ENCODE measurements around the gene SERPINA6. TPM values are rescaled to one million over a fixed set of nuclear protein-coding genes. Genes with fewer than 3 reads are reported as not detected.
"Not testable (repeated sequence)": the region's sequence is repeated elsewhere in the genome, so short reads cannot be mapped to it uniquely, and the experiment has no call there.

SERPINA6 gene
- total RNA-seq, 1 donor from 2014 or later: 155 TPM

DNA sequence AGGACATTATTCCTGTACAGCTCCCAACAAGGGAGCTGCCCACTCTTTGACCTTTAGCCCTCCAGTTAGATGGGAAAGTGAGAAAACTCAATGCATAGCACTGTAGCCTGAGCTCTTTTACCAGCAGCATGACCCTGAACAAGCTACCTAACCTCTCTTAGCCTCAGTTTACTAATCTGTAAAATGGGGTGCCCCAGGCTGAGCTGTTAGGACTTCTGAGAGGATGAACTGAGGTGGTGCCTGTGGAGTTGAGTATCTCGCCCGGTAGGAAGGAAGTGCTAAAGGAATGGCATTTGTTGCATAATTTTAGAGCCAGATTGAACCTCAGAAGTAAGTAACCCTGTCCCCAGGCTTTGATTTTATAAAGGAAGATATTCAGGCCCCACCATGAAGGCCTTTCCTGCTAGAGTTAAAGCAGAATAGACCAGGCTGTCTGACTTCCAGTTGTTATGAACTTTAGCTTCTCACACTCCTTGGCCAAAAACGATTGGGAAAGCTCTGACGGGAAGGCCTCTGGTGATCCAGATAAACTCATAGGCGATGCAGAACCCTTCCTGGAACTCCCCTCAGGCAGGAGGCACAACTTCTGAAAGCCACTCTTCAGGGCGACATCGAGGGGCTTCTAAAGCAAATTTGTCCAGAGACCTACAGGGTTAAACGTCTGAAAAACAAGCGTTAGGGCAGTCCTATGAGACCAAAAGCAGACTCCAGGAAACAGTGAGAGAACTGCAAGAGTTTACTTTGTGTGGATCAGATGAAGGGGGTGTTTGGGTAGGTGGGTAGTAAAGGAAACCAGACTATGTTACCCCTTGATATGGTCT is 27.6 kb downstream of the SERPINA6 start:
- DNase-seq (ENCODE audit: low spot score) (peak; percentile 80), ATAC-seq (peak; percentile 46)

DNA sequence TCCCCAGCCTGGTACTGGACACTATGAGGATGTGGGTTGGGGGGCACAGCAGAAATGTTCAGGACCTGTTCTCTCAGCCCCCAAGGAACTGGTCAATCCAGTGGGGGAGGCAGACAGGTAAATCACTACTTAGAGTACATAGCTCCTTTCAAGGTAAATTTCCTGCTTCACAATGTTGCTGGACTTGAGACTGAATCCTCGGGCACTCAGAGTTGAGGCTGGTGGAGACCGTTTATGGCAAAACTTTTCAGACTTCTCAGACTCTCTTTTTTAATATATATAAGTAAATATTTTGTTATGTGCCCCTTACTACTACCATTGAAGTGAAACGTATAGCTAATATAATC is 29.6 kb downstream of the SERPINA6 start:
- ATAC-seq: no peak
- DNase-seq (ENCODE audit: low spot score): no peak

GRCh38 chr14:94292872-94293577 is 30.1 kb downstream of the SERPINA6 start, which contains the start of gene SERPINA10:
Gene SERPINA10, minus strand, starts transcription at chr14:94293268. Its CDS starts 2,675 bp downstream, at chr14:94290593.
- peak; percentile 83 for DNase-seq (ENCODE audit: low spot score)
- peak; percentile 58 for ATAC-seq

DNA sequence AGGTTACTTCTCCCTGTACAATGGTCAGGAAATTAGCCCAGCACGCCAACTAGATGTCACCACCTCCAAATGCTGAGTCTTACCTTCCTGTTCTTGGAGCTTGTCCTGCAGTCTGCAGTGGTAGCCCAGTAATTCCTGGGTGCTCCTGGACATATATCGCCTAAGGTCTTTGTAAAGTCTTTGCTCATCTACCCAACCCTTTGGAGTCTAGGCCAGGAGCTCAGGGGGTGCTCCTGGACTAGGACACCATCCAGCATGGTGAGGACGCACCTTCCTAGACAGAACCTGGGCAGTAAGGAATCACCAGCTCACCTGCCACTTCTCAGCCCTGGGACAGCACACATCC is 30.6 kb downstream of the SERPINA6 start:
- DNase-seq (ENCODE audit: low spot score) (no peak), ATAC-seq (peak; percentile 5)

DNA sequence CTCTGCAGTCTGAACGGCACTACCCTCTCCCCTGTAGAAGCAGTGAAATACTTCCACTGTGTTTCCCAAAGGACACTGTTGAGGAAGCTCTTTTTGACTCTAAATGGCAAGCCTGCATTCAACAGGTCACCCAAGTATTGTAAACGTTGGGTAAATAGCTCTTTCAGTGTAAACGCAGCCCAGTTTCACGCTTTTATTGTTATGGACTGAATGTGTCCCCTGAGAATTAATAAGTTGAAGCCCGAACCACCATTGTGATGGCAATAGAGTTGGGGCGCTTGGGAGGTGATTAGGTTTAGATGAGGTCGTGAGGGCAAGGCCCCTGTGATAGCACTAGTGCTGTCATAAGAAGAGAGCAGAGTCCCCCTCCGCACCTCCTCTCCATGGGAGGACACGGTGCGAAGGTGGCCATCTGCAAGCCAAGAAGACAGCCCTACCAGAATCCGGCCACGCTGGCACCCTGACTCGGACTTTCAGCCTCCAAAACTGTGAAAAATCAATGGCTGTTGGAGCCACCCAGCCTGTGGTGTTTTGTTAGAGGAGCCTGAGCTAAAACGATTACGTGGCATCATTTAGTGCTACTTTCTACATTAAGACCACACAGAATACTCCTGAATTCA is 31.1 kb downstream of the SERPINA6 start:
- ATAC-seq (peak; percentile 33), DNase-seq (ENCODE audit: low spot score) (peak; percentile 81)

GRCh38 chr14:94291159-94291905 is 31.8 kb downstream of the SERPINA6 start:
- ATAC-seq: peak; percentile 0
- no peak for DNase-seq (ENCODE audit: low spot score)

DNA sequence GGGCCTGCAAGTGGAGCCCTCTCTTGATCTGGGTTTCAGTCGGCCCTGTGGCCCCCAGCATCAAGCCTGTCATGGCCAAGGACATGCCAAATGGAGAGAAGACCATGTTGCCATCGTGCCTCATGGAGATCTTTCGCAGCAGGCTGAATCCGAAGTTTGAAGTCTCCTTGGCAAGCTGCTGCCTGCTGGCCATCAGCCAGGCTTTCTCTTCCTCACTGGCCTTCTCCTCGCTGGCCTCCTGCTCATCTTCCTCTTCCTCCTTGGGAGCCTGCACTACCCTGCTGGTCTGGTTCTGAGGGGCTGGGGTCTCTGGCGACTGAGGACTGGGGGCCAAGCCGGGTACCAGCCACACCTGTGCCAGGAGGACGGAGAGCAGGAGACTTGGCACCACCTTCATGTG is 32.9 kb downstream of the SERPINA6 start:
- DNase-seq (ENCODE audit: low spot score) (peak; percentile 67), ATAC-seq (no peak)

GRCh38 chr14:94288610-94289465 is 34.3 kb downstream of the SERPINA6 start:
- ATAC-seq: peak; percentile 5
- no peak for DNase-seq (ENCODE audit: low spot score)

DNA sequence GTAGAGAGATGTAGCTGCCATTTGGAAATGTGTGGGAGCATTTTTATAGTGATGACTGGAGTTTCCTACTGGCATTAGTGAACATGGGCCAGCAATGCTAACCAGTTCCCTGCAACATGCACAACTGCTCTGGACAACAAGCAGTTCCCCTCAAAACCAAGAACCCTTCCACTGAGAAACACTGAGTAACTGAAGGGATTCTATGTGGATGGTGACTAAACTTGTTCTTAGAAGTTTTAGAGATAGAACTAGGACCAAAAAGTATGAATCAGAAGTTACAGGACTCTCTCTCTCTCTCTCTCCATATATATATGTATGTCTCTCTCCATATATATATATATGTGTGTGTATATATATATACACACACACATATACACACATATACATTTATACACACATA is 38.0 kb downstream of the SERPINA6 start:
- DNase-seq (ENCODE audit: low spot score) (no peak), ATAC-seq (no peak)

- ATAC-seq (no peak), DNase-seq (ENCODE audit: low spot score) (no peak)
These were observed 38.9 kb downstream of the SERPINA6 start for GRCh38 chr14:94284221-94284620.

DNA sequence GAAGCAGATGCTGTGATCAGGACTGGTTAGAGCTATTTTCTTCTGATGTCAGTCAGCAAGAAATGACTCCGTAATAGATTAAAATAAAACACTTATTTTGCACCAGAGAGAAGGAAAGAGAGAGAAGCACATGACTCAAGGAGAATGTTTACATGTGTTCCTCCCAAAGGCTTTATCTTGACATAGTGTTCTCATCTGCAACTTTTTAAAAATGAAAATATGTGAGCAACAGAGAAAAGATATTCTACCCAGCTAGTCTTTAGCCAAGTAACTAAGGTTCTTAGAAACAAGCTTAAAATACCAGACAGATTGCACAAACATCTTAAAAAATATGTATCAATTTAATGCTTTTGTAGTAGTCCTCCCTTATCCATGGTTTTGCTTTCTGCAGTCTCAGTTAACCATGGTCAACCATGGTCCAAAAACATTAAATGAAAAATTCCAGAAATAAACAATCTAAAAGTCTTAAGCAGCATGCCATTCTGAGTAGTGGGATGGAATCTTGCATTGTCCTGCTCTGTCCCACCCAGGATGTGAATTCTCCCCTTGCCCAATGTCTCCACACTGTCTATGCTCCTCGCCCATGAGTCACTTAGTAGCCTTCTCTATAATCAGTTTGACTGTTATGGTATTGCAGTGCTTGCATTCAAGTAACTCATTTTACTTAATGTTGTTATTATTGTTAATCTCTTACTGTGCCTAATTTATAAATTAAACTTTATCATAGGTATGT is 40.0 kb downstream of the SERPINA6 start:
- DNase-seq (ENCODE audit: low spot score) (no peak), ATAC-seq (no peak)

DNA sequence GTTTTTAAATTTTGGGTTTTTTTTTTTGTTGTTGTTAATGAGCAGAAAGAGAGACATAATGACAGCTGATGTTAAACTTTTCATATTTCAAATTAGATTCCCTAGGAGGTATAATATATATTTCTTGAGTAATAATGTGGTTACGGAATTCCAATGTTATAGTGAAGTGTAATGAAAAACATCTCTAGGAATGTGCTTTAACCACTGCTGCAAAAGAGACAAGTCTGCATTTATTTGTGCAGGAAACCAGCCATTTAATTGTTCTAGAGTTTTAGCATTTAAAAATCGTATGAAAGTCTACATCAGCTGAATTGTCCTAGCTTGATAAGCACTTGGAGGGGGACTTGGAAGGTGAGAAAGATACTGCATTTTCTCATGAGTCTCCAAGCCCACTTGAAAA is 44.4 kb downstream of the SERPINA6 start:
- ATAC-seq: no peak

DNA sequence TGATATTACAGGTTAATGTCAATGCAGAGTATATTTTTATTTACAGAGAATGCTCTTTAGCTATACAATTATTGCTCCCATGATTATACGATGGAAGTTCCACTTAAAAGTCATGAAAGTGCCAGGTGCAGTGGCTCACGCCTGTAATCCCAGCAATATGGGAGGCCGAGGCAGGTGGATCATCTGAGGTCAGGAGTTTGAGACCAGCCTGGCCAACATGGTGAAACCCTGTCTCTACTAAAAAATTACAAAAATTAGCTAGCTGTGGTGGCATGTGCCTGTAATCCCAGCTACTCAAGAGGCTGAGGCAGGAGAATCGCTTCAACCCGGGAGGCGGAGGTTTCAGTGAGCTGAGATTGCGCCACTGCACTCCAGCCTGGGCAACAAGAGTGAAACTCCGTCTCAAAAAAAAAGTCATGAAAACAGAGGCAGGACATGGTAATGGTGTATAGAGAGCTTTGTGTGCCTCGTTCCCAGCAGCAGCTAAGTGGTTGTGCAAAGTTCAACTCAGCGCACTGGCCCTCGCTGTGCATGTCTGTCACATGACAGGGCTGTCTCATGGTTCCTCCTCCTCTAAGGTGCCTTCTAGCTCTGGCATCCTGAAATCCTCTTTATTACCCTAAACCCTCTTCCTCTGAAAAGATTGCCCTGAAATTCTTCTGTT is 46.1 kb downstream of the SERPINA6 start:
- DNase-seq (ENCODE audit: low spot score) (peak; percentile 84), ATAC-seq (peak; percentile 99)

More for the DNA sequence above, 44.4 kb downstream of the SERPINA6 start:
- DNase-seq (ENCODE audit: low spot score): no peak

GRCh38 chr14:94269156-94269555 is 54.0 kb downstream of the SERPINA6 start:
- ATAC-seq (no peak), DNase-seq (ENCODE audit: low spot score) (no peak)

DNA sequence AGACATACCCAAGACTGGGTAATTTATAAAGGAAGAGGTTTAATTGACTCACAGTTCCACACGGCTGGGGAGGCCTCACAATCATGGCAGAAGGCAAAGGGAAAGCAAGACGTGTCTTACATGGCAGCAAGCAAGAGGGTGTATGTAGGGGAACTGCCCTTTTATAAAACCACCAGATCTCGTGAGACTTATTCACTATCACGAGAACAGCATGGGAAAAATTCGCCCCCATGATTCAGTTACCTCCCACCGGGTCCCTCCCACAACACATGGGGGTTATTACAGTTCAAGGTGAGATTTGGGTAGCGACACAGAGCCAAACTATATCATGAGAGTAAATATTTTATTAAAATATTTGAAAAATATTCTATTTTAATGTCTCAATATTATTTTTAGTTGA is 54.6 kb downstream of the SERPINA6 start:
- ATAC-seq: not testable (repeated sequence)

GRCh38 chr14:94267352-94267751 is 55.8 kb downstream of the SERPINA6 start:
- no peak for ATAC-seq
- no peak for DNase-seq (ENCODE audit: low spot score)

More for the DNA sequence above, 54.6 kb downstream of the SERPINA6 start:
- not testable (repeated sequence) for DNase-seq (ENCODE audit: low spot score)

DNA sequence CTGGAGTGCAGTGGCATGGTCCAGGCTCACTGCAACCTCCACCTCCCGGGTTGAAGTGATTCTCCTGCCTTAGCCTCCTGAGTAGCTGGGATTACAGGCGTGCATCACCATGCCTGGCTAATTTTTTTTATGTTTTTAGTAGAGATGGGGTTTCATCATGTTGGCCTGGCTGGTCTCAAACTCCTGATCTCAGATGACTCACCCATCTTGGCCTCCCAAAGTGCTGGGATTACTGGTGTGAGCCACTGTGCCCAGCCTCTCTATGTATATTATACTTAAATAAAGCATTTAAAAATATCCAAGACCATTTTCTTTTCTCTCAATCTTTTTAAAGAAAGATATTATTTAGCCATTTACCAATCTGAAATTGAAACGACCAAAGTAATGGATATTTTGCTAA is 58.9 kb downstream of the SERPINA6 start:
- not testable (repeated sequence) for DNase-seq (ENCODE audit: low spot score); ATAC-seq
